ENCODE results near the gene CMTM1.

DNA sequence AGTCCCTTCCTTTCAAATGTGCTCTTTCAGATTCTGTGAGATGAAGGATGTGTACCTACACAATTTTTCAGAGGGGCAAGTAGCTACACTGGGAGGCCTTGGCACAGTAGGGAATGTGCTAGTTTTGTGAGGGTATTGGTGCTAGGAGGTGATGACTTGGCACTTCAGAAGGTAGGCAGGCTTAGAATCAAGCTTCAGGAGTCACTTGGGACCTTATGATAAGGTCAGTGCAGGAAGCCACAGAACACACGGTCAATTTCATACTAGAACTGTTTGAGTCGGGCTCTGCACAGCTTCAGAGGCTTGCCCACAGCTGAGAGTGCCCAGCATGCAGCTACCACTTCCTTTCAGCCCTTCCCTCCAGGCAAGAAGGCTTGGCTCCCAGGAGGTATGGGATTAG lies 6.1 kb downstream of the CMTM1 start:
- TF ChIP-seq POLR2AphosphoS5 (IDR thresholded peaks at IDR 0.05; ENCODE audit: low read depth, low read length): no peak
- TF ChIP-seq POLR2A (IDR thresholded peaks at IDR 0.05; ENCODE audit: low read depth, low read length): no peak
- no peak for TF ChIP-seq TAF1 (IDR thresholded peaks at IDR 0.05; ENCODE audit: low read depth, low read length)
- no peak for TF ChIP-seq SPI1 (IDR thresholded peaks at IDR 0.05; ENCODE audit: low read depth, low read length)
- TF ChIP-seq PAX5 (IDR thresholded peaks at IDR 0.05; ENCODE audit: insufficient read depth, low read length, severe bottlenecking): no peak
